ENCODE results near the gene CCNB2.

- TF ChIP-seq CTCF (IDR thresholded peaks at IDR 0.05 in 2 of 3, conservative IDR thresholded peaks at IDR 0.05 in 1 of 3; ENCODE audit: control insufficient read depth in 2 of 3, extremely low read depth in 1 of 3, insufficient read depth in 1 of 3, low read depth in 3 of 3, low read length in 3 of 3) (no peak), POLR2AphosphoS5 (IDR thresholded peaks at IDR 0.05; ENCODE audit: low read length) (peak; percentile 63; the same call in 1 of the 2 replicates)
These were observed 60.8 kb downstream of the CCNB2 start for GRCh38 chr15:59165726-59166125.

All from GM12878 (cell line).